Suprapubic skin (tissue), 4 donors: ENCODE data around the gene RASL12.

ENCODE experiments used
- CTCF ChIP-seq, 2 donors: fragments of 200-600 bp in 1 of 2; fragments of 450-650 bp in 1 of 2; sonication (generic) in 1 of 2; IDR thresholded peaks; one replicate each; pipeline ENCODE4 v1.5.1; 2016 to 2019; ENCODE audit warnings: antibody characterized with exemption in 2 of 2, mild to moderate bottlenecking in 1 of 2, moderate library complexity in 1 of 2
- EP300 ChIP-seq: sonication (generic); formaldehyde crosslinking; IDR thresholded peaks from one replicate; pipeline ENCODE4 v1.6.1; 2017; ENCODE audit warnings: antibody characterized with exemption
- POLR2AphosphoS5 ChIP-seq, 3 donors: sonication (generic); formaldehyde crosslinking; IDR thresholded peaks; one replicate each; pipeline ENCODE4 v1.6.1; 2017; ENCODE audit warnings: antibody characterized with exemption in 3 of 3

GRCh38 chr15:65067317-65067644, 510 bp downstream of the RASL12 start:
- TF ChIP-seq POLR2AphosphoS5 (IDR thresholded peaks at IDR 0.05) (no peak), EP300 (no peak), CTCF (IDR thresholded peaks at IDR 0.05) (no peak)
